Activated T-helper 17 cell treated with anti-CD3 and anti-CD28 coated beads, Interleukin-2, amount 50 U/mL, for 72 hours (primary cell): Measurements from ENCODE around the gene FHOD3. TPM values are rescaled to one million over a fixed set of nuclear protein-coding genes. Genes with fewer than 3 reads are reported as not detected.

Source experiments
- ATAC-seq: fragments of 150-1000 bp; cut with Tn5 transposase; replicated peaks from 2 replicates; pipeline ENCODE4 v1.10.0; 2021; ENCODE audit warnings: mild to moderate bottlenecking, moderate library complexity
- H3K27ac Mint-ChIP-seq: one replicate; pipeline ENCODE4 v1.8.0; 2022; ENCODE audit warnings: mixed read lengths
- H3K27me3 Mint-ChIP-seq: one replicate; pipeline ENCODE4 v1.8.0; 2022; ENCODE audit warnings: mixed read lengths
- H3K36me3 Mint-ChIP-seq: one replicate; pipeline ENCODE4 v1.8.0; 2022; ENCODE audit warnings: low read depth, mild to moderate bottlenecking, mixed read lengths
- H3K4me1 Mint-ChIP-seq: one replicate; pipeline ENCODE4 v1.8.0; 2022; ENCODE audit warnings: mixed read lengths
- H3K4me3 Mint-ChIP-seq: one replicate; pipeline ENCODE4 v1.8.0; 2022; ENCODE audit warnings: mild to moderate bottlenecking, mixed read lengths
- H3K9me3 Mint-ChIP-seq: one replicate; pipeline ENCODE4 v1.8.0; 2022; ENCODE audit warnings: mixed read lengths
- total RNA-seq, 2 donors: library from RNA; stranded (reverse); gene quantifications; one replicate each; pipeline ENCODE4 v1.2.3, GENCODE V29; 2022

The FHOD3 gene
- total RNA-seq, 2 donors from 2014 or later, result not detected

DNA sequence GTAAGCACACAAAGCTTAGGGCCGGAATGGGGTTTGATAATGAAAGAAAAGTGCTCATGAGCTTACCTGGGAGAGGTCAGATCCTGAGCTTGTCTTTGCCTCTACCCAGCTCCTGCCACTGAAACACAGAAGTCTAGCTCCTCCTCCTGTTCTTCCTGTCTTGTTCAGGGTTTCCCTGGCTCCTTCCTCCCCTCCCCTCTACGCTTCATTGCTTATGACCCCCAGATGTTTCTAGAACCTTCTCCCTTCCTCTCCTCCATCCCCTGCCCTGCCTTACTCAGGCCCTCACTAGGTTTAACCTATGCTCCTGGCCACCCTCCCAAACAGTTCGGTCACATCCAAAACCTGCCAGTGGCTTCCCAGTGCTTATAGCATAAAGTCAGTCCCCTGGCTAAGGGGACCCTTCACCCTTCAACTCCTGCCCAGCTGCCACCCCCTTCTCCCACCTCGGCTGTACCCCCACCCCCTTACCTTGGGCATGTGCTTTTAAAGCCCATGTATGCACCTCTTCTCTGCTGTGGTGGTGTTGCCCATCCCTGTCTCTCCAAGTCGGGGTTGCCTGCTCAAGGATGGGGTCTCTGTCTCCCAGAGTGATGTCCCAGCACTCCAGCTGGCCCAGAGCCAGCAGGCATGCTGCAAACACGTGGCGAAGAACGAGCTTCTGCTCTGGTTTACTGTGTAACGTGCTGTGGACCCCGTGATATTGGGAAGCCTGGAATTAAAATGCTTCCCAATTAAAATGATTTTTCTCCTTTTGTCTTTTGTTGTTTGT lies 297.7 kb downstream of the FHOD3 start:
- Mint-ChIP-seq H3K27ac (no peak overlapping the region), H3K9me3 (no peaks in the 10 kb centered on the region), H3K4me3 (no peak overlapping the region), H3K4me1 (no peaks in the 10 kb centered on the region), H3K27me3 (no peaks in the 10 kb centered on the region), H3K36me3 (no peaks in the 10 kb centered on the region)
- no peak for ATAC-seq

DNA sequence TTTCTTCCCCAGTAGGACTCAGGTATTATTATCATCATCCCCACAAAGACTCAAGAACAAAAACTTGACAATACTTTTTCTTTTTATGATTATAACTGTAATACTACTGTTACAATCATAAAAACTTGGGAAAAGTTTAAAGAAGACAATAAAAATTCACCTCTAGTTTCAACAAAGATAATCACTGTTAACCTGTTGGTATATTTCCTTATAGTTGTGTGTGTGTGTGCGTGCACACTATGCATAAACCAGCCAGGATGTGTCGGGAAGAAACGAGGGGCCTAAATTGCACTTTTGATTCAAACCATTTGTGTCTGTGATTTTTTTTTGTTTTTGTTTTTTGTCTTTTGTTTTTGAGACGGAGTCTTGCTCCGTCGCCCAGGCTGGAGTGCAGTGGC lies 298.3 kb downstream of the FHOD3 start:
- no peaks in the 10 kb centered on the region for H3K36me3 Mint-ChIP-seq
- no peaks in the 10 kb centered on the region for H3K4me1 Mint-ChIP-seq

DNA sequence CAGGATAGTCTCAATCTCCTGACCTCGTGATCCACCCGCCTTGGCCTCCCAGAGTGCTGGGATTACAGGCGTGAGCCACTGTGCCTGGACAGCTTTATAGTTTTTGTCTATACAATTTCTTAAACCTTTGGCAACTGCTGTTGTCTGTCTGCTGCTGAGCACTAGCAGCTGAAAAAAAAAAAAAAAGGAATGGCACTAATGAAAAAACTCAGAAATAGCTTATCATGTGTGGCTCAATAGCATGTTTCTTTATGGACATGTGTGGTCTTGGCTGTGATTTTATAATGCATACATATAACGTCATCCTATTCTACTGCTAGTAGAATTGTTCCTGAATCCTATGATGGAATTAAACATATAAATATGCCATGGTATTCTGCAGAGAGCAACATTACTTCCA lies 300.1 kb downstream of the FHOD3 start:
- no peak overlapping the region for H3K4me3 Mint-ChIP-seq
- no peak overlapping the region for H3K27ac Mint-ChIP-seq
- no peaks in the 10 kb centered on the region for H3K36me3 Mint-ChIP-seq
- ATAC-seq, result no peak
- H3K27me3 Mint-ChIP-seq, result no peaks in the 10 kb centered on the region
- no peaks in the 10 kb centered on the region for H3K9me3 Mint-ChIP-seq
- no peaks in the 10 kb centered on the region for H3K4me1 Mint-ChIP-seq

More for the DNA sequence above, 298.3 kb downstream of the FHOD3 start:
- Mint-ChIP-seq H3K4me3 (no peak overlapping the region), H3K27ac (no peak overlapping the region), H3K9me3 (no peaks in the 10 kb centered on the region), H3K27me3 (no peaks in the 10 kb centered on the region)
- no peak for ATAC-seq

DNA sequence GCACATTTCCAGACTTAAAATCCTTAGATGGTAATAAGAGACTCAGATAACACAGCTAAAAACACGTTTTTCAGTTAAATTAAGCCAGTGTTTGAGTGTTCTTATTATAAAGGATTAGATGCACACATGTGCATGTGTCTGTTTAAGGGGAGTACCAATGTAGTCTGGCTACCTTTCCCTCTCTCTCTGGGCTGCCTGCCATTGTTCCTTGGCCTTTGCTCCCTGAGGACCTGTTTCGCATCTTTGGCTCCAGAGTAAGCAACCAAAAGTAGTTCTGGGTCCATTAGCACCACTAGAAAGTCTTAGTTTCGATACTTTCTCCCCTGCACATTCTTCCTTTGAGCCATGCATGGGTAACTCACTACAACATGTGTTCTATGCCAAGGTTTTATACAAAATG lies 303.0 kb downstream of the FHOD3 start:
- Mint-ChIP-seq H3K4me3 (no peak overlapping the region), H3K27ac (no peak overlapping the region), H3K4me1 (no peaks in the 10 kb centered on the region), H3K9me3 (no peaks in the 10 kb centered on the region), H3K36me3 (no peaks in the 10 kb centered on the region), H3K27me3 (no peaks in the 10 kb centered on the region)
- no peak for ATAC-seq

DNA sequence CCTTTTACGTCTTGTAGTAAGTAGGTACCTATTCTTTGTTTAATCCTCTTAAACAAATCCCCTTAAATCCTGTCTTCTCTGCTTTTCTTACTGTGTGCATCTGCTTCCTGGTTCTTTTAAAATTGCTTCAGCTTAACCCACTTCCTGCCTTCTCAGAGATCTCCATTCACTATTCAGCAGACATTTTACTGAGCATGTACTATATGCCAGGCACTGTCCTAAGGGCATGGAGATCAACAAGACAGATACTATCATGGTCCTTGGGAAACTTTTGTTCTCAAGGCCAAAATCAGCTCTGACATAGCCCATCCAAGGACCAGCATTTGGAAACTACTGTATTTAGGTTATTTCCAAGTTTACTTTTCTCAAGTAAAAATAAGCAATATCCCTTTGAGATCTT lies 303.8 kb downstream of the FHOD3 start:
- Mint-ChIP-seq H3K4me1 (no peaks in the 10 kb centered on the region), H3K27ac (no peak overlapping the region), H3K4me3 (no peak overlapping the region), H3K9me3 (no peaks in the 10 kb centered on the region), H3K36me3 (no peaks in the 10 kb centered on the region), H3K27me3 (no peaks in the 10 kb centered on the region)
- ATAC-seq, result no peak

- H3K27me3 Mint-ChIP-seq, result no peaks in the 10 kb centered on the region
- H3K36me3 Mint-ChIP-seq, result no peaks in the 10 kb centered on the region
- H3K4me1 Mint-ChIP-seq, result no peaks in the 10 kb centered on the region
- no peaks in the 10 kb centered on the region for H3K9me3 Mint-ChIP-seq
- H3K4me3 Mint-ChIP-seq, result no peak overlapping the region
- H3K27ac Mint-ChIP-seq, result no peak overlapping the region
- ATAC-seq, result no peak
Observed at GRCh38 chr18:36602071-36602470, 304.6 kb downstream of the FHOD3 start.

DNA sequence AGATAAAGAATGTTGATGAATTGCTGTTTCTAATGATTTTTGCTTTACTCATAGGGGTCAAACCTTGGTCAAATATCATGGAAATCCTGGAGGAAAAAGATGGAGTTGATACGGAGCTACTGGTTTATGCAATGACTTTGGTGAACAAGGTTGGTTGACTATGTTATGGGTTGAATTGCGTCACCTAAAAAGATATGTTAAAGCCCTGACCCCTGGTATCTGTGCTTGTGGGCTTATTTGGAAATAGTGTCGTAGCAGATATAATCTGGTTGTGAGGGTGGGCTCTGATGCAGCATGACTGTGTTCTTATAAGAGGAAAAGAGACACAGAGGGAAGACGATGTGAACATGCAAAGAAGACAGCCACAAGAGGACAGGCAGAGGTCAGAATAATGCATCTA lies 305.1 kb downstream of the FHOD3 start:
- H3K4me3 Mint-ChIP-seq, result no peak overlapping the region
- no peak for ATAC-seq
- peaks cover 3% of the 10 kb centered on the region for H3K27me3 Mint-ChIP-seq
- no peak overlapping the region for H3K27ac Mint-ChIP-seq
- no peaks in the 10 kb centered on the region for H3K9me3 Mint-ChIP-seq
- no peaks in the 10 kb centered on the region for H3K4me1 Mint-ChIP-seq
- no peaks in the 10 kb centered on the region for H3K36me3 Mint-ChIP-seq

DNA sequence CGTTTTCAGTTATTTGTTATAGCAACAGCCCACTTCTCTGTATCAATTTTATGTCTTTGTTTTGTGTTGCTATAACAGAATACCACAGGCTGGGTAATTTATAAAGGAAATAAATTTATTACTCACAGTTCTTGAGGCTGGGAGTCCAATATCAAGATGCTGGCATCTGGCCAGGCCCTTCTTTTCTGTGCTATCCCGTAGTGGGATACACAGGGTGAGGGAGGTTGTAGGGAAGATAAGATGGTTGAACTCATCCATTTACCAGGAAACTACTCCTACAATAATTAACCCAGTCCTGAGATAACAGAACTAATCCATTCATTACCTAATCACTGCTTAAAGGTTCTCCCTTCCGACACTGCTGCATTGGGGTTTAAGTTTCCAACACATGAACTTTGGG lies 310.6 kb downstream of the FHOD3 start:
- Mint-ChIP-seq H3K36me3 (no peaks in the 10 kb centered on the region), H3K4me3 (no peak overlapping the region), H3K27me3 (peaks cover 4% of the 10 kb centered on the region), H3K27ac (no peak overlapping the region), H3K4me1 (no peaks in the 10 kb centered on the region), H3K9me3 (no peaks in the 10 kb centered on the region)
- ATAC-seq, result no peak

DNA sequence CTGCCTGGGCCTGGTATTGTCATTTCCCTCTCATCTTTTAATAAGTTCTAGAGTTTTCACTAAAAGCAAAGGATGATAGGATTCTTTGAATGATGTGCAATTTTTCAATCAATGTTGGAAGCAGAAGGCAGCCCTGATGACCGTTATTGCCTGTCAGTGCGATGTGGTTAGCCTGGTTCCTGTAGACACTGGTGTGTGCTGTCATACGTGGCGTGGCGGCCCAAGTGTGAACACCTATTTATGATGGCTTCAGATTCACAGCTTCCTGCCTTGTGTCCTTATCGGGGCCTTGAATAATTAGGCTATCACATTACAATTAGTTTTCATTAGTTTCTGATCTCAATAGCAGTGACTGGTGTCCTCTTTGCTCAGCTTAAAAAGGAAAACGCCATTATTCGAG lies 312.7 kb downstream of the FHOD3 start:
- no peaks in the 10 kb centered on the region for H3K4me1 Mint-ChIP-seq
- no peak overlapping the region for H3K27ac Mint-ChIP-seq
- H3K27me3 Mint-ChIP-seq, result peaks cover 4% of the 10 kb centered on the region
- H3K36me3 Mint-ChIP-seq, result no peaks in the 10 kb centered on the region
- no peaks in the 10 kb centered on the region for H3K9me3 Mint-ChIP-seq
- no peak overlapping the region for H3K4me3 Mint-ChIP-seq
- no peak for ATAC-seq

GRCh38 chr18:36610661-36611060 lies 313.1 kb downstream of the FHOD3 start:
- Mint-ChIP-seq H3K4me1 (no peaks in the 10 kb centered on the region), H3K9me3 (no peaks in the 10 kb centered on the region), H3K27ac (no peak overlapping the region), H3K4me3 (no peak overlapping the region), H3K27me3 (peaks cover 4% of the 10 kb centered on the region), H3K36me3 (no peaks in the 10 kb centered on the region)
- ATAC-seq, result no peak

DNA sequence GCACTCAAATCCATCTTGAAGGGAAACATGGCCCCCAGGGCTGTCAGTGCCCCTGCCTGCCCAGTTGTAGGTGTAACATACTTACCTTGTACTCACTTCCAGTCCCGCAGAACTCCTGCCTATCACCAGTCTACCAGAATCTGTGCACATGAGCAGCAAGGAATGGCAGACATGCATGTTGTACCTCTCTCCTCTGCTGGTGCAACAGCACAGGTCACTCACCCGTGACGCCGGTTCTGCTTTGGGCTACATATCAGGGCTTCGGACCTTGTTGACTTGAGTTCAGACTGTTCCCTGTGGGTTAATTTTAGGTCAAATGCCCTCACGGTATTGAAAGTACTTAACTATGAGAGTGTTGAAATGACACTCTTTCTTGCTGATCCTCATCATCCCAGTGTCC lies 315.6 kb downstream of the FHOD3 start:
- Mint-ChIP-seq H3K27me3 (no peaks in the 10 kb centered on the region), H3K27ac (no peak overlapping the region), H3K4me3 (no peak overlapping the region), H3K9me3 (no peaks in the 10 kb centered on the region), H3K4me1 (no peaks in the 10 kb centered on the region), H3K36me3 (no peaks in the 10 kb centered on the region)
- ATAC-seq, result no peak

DNA sequence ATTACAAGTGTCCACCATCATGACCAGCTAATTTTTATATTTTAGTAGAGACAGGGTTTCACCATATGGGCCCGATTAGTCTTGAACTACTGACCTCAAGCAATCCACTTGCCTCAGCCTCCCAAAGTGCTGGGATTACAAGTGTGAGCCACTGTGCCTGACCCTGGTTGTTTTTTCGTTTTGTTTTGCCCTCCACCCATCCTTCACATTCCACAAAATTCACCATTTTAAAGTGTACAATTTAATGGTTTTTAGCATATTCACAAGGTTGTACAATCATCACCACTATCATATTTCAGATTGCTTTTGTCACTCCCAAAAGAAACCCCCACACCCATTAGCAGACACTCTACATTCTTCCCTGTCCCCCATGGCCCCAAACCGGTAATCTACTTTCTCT lies 316.3 kb downstream of the FHOD3 start:
- Mint-ChIP-seq H3K27me3 (no peaks in the 10 kb centered on the region), H3K4me3 (no peak overlapping the region), H3K4me1 (no peaks in the 10 kb centered on the region), H3K36me3 (no peaks in the 10 kb centered on the region), H3K9me3 (no peaks in the 10 kb centered on the region), H3K27ac (no peak overlapping the region)
- ATAC-seq, result no peak

GRCh38 chr18:36620788-36621187 lies 323.3 kb downstream of the FHOD3 start:
- H3K9me3 Mint-ChIP-seq, result peaks cover 3% of the 10 kb centered on the region
- H3K4me3 Mint-ChIP-seq, result no peak overlapping the region
- no peaks in the 10 kb centered on the region for H3K36me3 Mint-ChIP-seq
- no peaks in the 10 kb centered on the region for H3K4me1 Mint-ChIP-seq
- ATAC-seq, result no peak
- H3K27ac Mint-ChIP-seq, result no peak overlapping the region
- H3K27me3 Mint-ChIP-seq, result peaks cover 17% of the 10 kb centered on the region

DNA sequence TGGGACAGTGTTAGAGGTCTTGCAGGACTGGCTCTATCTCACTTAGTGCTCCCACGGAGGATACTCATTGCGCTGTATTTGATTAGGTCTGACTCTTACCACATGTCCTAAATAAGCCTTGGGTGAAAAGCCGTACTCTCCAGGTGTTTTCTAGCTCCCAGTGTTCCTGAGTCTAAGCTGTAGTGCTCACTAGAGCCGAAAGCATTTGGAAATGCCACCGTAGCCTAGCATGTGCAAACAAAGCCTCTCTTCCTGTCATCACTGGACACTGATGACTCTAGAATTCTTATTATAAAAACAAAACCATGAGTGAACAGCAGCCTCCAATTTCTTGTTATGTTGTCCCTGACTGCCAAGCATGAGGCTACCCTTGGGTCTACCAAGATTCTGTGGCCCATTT lies 325.1 kb downstream of the FHOD3 start:
- peaks cover 3% of the 10 kb centered on the region for H3K9me3 Mint-ChIP-seq
- no peaks in the 10 kb centered on the region for H3K36me3 Mint-ChIP-seq
- H3K4me1 Mint-ChIP-seq, result no peaks in the 10 kb centered on the region
- H3K27ac Mint-ChIP-seq, result no peak overlapping the region
- ATAC-seq, result no peak
- no peak overlapping the region for H3K4me3 Mint-ChIP-seq
- H3K27me3 Mint-ChIP-seq, result peaks cover 17% of the 10 kb centered on the region

- H3K27ac Mint-ChIP-seq, result no peak overlapping the region
- no peaks in the 10 kb centered on the region for H3K36me3 Mint-ChIP-seq
- H3K4me1 Mint-ChIP-seq, result no peaks in the 10 kb centered on the region
- peaks cover 3% of the 10 kb centered on the region for H3K9me3 Mint-ChIP-seq
- ATAC-seq, result no peak
- no peak overlapping the region for H3K4me3 Mint-ChIP-seq
- H3K27me3 Mint-ChIP-seq, result peaks cover 17% of the 10 kb centered on the region
Observed at GRCh38 chr18:36623091-36623490, 325.6 kb downstream of the FHOD3 start.
